Neural progenitor cell (in vitro differentiated cells): ENCODE measurements around the gene C1QTNF1. TPM values are rescaled to one million over a fixed set of nuclear protein-coding genes. Genes with fewer than 3 reads are reported as not detected.

Source experiments
- DNase-seq: peaks from one replicate; pipeline ENCODE4 v3.0.0-alpha.2; 2016; ENCODE audit warnings: low spot score
- H2AFZ ChIP-seq: fragments of 200-600 bp; sonication (generic); replicated peaks from 2 replicates; pipeline ENCODE4 v1.6.1; 2016; ENCODE audit warnings: antibody characterized with exemption
- H3F3A ChIP-seq: fragments of 200-600 bp; sonication (generic); 2 replicates; pipeline ENCODE4 v1.6.1; 2016; ENCODE audit warnings: antibody characterized with exemption, low read depth
- H3K27ac ChIP-seq: fragments of 200-600 bp; sonication (generic); 2 replicates; pipeline ENCODE4 v1.5.1; 2016; ENCODE audit warnings: mild to moderate bottlenecking
- H3K27me3 ChIP-seq: fragments of 200-600 bp; sonication (generic); 2 replicates; pipeline ENCODE4 v1.6.1; 2016; ENCODE audit warnings: mild to moderate bottlenecking, moderate library complexity
- H3K36me3 ChIP-seq: fragments of 200-600 bp; sonication (generic); 2 replicates; pipeline ENCODE4 v1.5.1; 2016
- H3K4me1 ChIP-seq: fragments of 200-600 bp; sonication (generic); 2 replicates; pipeline ENCODE4 v1.6.1; 2016; ENCODE audit warnings: mixed run types
- H3K4me2 ChIP-seq: fragments of 200-600 bp; sonication (generic); 2 replicates; pipeline ENCODE4 v1.6.1; 2016
- H3K4me3 ChIP-seq: fragments of 200-600 bp; sonication (generic); 2 replicates; pipeline ENCODE4 v1.5.1; 2016
- H3K79me2 ChIP-seq: fragments of 200-600 bp; sonication (generic); 2 replicates; pipeline ENCODE4 v1.6.1; 2016; ENCODE audit warnings: low read depth
- H3K9ac ChIP-seq: fragments of 200-600 bp; sonication (generic); 2 replicates; pipeline ENCODE4 v1.6.1; 2016
- H3K9me3 ChIP-seq: fragments of 200-600 bp; sonication (generic); 2 replicates; pipeline ENCODE4 v1.5.1; 2016; ENCODE audit warnings: low read depth
- H4K20me1 ChIP-seq: fragments of 200-600 bp; sonication (generic); 2 replicates; pipeline ENCODE4 v1.6.1; 2016; ENCODE audit warnings: low read depth
- H3K27ac Mint-ChIP-seq: 3 replicates; pipeline ENCODE4 v1.8.0; 2021; ENCODE audit warnings: mixed read lengths
- H3K27me3 Mint-ChIP-seq: 2 replicates; pipeline ENCODE4 v1.8.0; 2022; ENCODE audit warnings: low read depth, mild to moderate bottlenecking, inconsistent platforms, moderate library complexity, mixed read lengths; ENCODE audit not compliant: insufficient read depth
- H3K36me3 Mint-ChIP-seq: 3 replicates; pipeline ENCODE4 v1.8.0; 2021; ENCODE audit warnings: mixed read lengths
- H3K4me1 Mint-ChIP-seq: 3 replicates; pipeline ENCODE4 v1.8.0; 2021; ENCODE audit warnings: mixed read lengths
- H3K4me3 Mint-ChIP-seq: 3 replicates; pipeline ENCODE4 v1.8.0; 2021; ENCODE audit warnings: mild to moderate bottlenecking, moderate library complexity, mixed read lengths
- H3K9me3 Mint-ChIP-seq: 3 replicates; pipeline ENCODE4 v1.8.0; 2020; ENCODE audit warnings: mixed read lengths
- CTCF ChIP-seq: fragments of 200-600 bp; sonication (generic); IDR thresholded peaks from 2 replicates; pipeline ENCODE4 v1.5.1; 2017; ENCODE audit warnings: antibody characterized with exemption, mild to moderate bottlenecking
- EZH2 ChIP-seq: fragments of 200-600 bp; sonication (generic); IDR thresholded peaks from 2 replicates; pipeline ENCODE4 v1.6.1; 2017; ENCODE audit warnings: antibody characterized with exemption, mild to moderate bottlenecking, moderate library complexity
- EZH2phosphoT487 ChIP-seq: fragments of 200-600 bp; sonication (generic); IDR thresholded peaks from 2 replicates; pipeline ENCODE4 v1.6.1; 2017; ENCODE audit warnings: antibody characterized with exemption
- total RNA-seq: library from RNA; depleted of rRNA; stranded (reverse); fragments of >200 nt; gene quantifications from 2 replicates; pipeline ENCODE4 v1.2.3, GENCODE V29; 2015; ENCODE audit warnings: low replicate concordance

Gene C1QTNF1
- total RNA-seq, 1 donor from 2014 or later = 1.4 TPM

GRCh38 chr17:79052131-79052530 is 28.2 kb downstream of the C1QTNF1 start:
- peaks cover 18% of the 10 kb centered on the region for H3K4me1 ChIP-seq
- no peak overlapping the region for H3K27ac ChIP-seq
- Mint-ChIP-seq H3K36me3 (no peaks in the 10 kb centered on the region), H3K4me1 (peaks cover 3% of the 10 kb centered on the region), H3K4me3 (no peak overlapping the region), H3K27me3 (peaks cover 8% of the 10 kb centered on the region), H3K27ac (no peak overlapping the region), H3K9me3 (peaks cover 8% of the 10 kb centered on the region)
- H3F3A ChIP-seq = peaks cover 13% of the 10 kb centered on the region
- no peak for TF ChIP-seq EZH2
- TF ChIP-seq EZH2phosphoT487 = no peak
- TF ChIP-seq CTCF = no peak
- H3K9me3 ChIP-seq = peaks cover 6% of the 10 kb centered on the region
- H3K79me2 ChIP-seq = no peaks in the 10 kb centered on the region
- no peak overlapping the region for H2AFZ ChIP-seq
- H4K20me1 ChIP-seq = peaks cover 10% of the 10 kb centered on the region
- H3K27me3 ChIP-seq = peaks cover 11% of the 10 kb centered on the region
- H3K4me3 ChIP-seq = no peak overlapping the region
- H3K36me3 ChIP-seq = no peaks in the 10 kb centered on the region
- H3K9ac ChIP-seq = no peak overlapping the region
- no peak overlapping the region for H3K4me2 ChIP-seq
- DNase-seq = no peak

GRCh38 chr17:79053251-79053925 is 29.4 kb downstream of the C1QTNF1 start:
- H3K4me1 ChIP-seq = peaks cover 14% of the 10 kb centered on the region
- no peak overlapping the region for H3K9ac ChIP-seq
- H4K20me1 ChIP-seq = peaks cover 4% of the 10 kb centered on the region
- Mint-ChIP-seq H3K36me3 (no peaks in the 10 kb centered on the region), H3K27me3 (peaks cover 6% of the 10 kb centered on the region), H3K27ac (no peak overlapping the region), H3K9me3 (peaks cover 12% of the 10 kb centered on the region), H3K4me3 (no peak overlapping the region), H3K4me1 (peaks cover 3% of the 10 kb centered on the region)
- no peaks in the 10 kb centered on the region for H3K79me2 ChIP-seq
- H3K27ac ChIP-seq = no peak overlapping the region
- no peak overlapping the region for H2AFZ ChIP-seq
- TF ChIP-seq EZH2 = no peak
- no peak for DNase-seq
- H3K4me2 ChIP-seq = no peak overlapping the region
- peaks cover 6% of the 10 kb centered on the region for H3K9me3 ChIP-seq
- H3F3A ChIP-seq = peaks cover 7% of the 10 kb centered on the region
- H3K36me3 ChIP-seq = no peaks in the 10 kb centered on the region
- H3K27me3 ChIP-seq = peaks cover 9% of the 10 kb centered on the region
- H3K4me3 ChIP-seq = no peak overlapping the region

- no peak for DNase-seq
- Mint-ChIP-seq H3K9me3 (peaks cover 12% of the 10 kb centered on the region), H3K4me1 (peaks cover 3% of the 10 kb centered on the region), H3K27me3 (peaks cover 10% of the 10 kb centered on the region), H3K4me3 (no peak overlapping the region), H3K36me3 (no peaks in the 10 kb centered on the region), H3K27ac (no peak overlapping the region)
- no peak overlapping the region for H3K9ac ChIP-seq
- H3K79me2 ChIP-seq = no peaks in the 10 kb centered on the region
- TF ChIP-seq EZH2phosphoT487 (no peak), EZH2 (no peak), CTCF (no peak)
- H3K27me3 ChIP-seq = peaks cover 9% of the 10 kb centered on the region
- H2AFZ ChIP-seq = no peak overlapping the region
- no peaks in the 10 kb centered on the region for H4K20me1 ChIP-seq
- H3F3A ChIP-seq = no peaks in the 10 kb centered on the region
- no peak overlapping the region for H3K4me3 ChIP-seq
- H3K36me3 ChIP-seq = no peaks in the 10 kb centered on the region
- H3K9me3 ChIP-seq = peaks cover 6% of the 10 kb centered on the region
- peaks cover 4% of the 10 kb centered on the region for H3K4me1 ChIP-seq
- no peak overlapping the region for H3K4me2 ChIP-seq
- H3K27ac ChIP-seq = no peak overlapping the region
These were observed 30.4 kb downstream of the C1QTNF1 start for GRCh38 chr17:79054200-79054960.

GRCh38 chr17:79055197-79055596 is 31.2 kb downstream of the C1QTNF1 start:
- Histone ChIP-seq H3K4me2 (no peak overlapping the region), H3K9me3 (peaks cover 6% of the 10 kb centered on the region), H3F3A (no peaks in the 10 kb centered on the region), H3K4me3 (no peak overlapping the region), H3K27ac (no peak overlapping the region), H3K9ac (no peak overlapping the region), H3K36me3 (no peaks in the 10 kb centered on the region), H2AFZ (no peak overlapping the region), H3K4me1 (no peaks in the 10 kb centered on the region), H3K27me3 (peaks cover 9% of the 10 kb centered on the region), H4K20me1 (no peaks in the 10 kb centered on the region), H3K79me2 (no peaks in the 10 kb centered on the region)
- no peak for TF ChIP-seq CTCF
- TF ChIP-seq EZH2phosphoT487 = no peak
- TF ChIP-seq EZH2 = no peak
- no peaks in the 10 kb centered on the region for H3K4me1 Mint-ChIP-seq
- no peak overlapping the region for H3K27ac Mint-ChIP-seq
- H3K9me3 Mint-ChIP-seq = peaks cover 12% of the 10 kb centered on the region
- H3K36me3 Mint-ChIP-seq = no peaks in the 10 kb centered on the region
- H3K4me3 Mint-ChIP-seq = no peak overlapping the region
- DNase-seq = no peak
- H3K27me3 Mint-ChIP-seq = peaks cover 11% of the 10 kb centered on the region
